Panc1 (cell line): ENCODE data around the gene PLEKHF1. TPM values are rescaled to one million over a fixed set of nuclear protein-coding genes. Genes with fewer than 3 reads are reported as not detected.

Source experiments
- ATAC-seq: fragments of 200-7000 bp; cut with Tn5 transposase; 2 replicates; pipeline ENCODE4 v1.9.1; 2020; ENCODE audit warnings: mild to moderate bottlenecking, moderate library complexity
- BruUV-seq: library from RNA; stranded (reverse); fragments of 400-500 nt; replicated peaks from 2 replicates; lab custom pipeline; 2021; lab: Mats Ljungman, UMichigan
- CTCF ChIA-PET: fragments of 300-600 bp; sonication (Branson Sonifier 250); formaldehyde crosslinking; loops from one replicate; lab custom pipeline; 2022; ENCODE audit warnings: antibody characterized with exemption; lab: Charles Lee
- POLR2A ChIA-PET: fragments of 300-600 bp; sonication (Branson Sonifier 250); formaldehyde crosslinking; loops from one replicate; lab custom pipeline; 2022; ENCODE audit warnings: antibody characterized with exemption; lab: Charles Lee
- DNase-seq: peaks from one replicate; pipeline ENCODE4 v3.0.0-alpha.2; 2010; ENCODE audit warnings: low read depth, low spot score
- H3K27ac ChIP-seq: 2 replicates; pipeline ENCODE4 v1.5.1; 2011; ENCODE audit warnings: mild to moderate bottlenecking, low read length, inconsistent platforms
- H3K27me3 ChIP-seq: fragments of 200-500 bp; sonication (Bioruptor generic); 2 replicates; pipeline ENCODE4 v1.6.0; 2014; ENCODE audit warnings: low read length, inconsistent platforms; ENCODE audit not compliant: control insufficient read depth, insufficient read depth
- H3K36me3 ChIP-seq: fragments of 200-500 bp; sonication (Bioruptor generic); 2 replicates; pipeline ENCODE4 v1.5.1; 2014; ENCODE audit warnings: inconsistent platforms, mild to moderate bottlenecking, low read length, moderate library complexity; ENCODE audit not compliant: control insufficient read depth, insufficient read depth
- H3K4me1 ChIP-seq: 2 replicates; pipeline ENCODE4 v1.5.1; 2011; ENCODE audit warnings: inconsistent platforms, mild to moderate bottlenecking, low read length, moderate library complexity; ENCODE audit not compliant: control insufficient read depth, insufficient read depth
- H3K4me3 ChIP-seq, 2 experiments: 2 replicates each; pipeline ENCODE4 v1.5.1; 2011 to 2012; ENCODE audit warnings: low read depth in 2 of 2, low read length in 2 of 2, mild to moderate bottlenecking in 2 of 2, inconsistent platforms in 1 of 2, moderate library complexity in 1 of 2
- H3K9me3 ChIP-seq: fragments of 200-500 bp; sonication (Bioruptor generic); 2 replicates; pipeline ENCODE4 v1.5.1; 2014; ENCODE audit warnings: low read depth, mild to moderate bottlenecking, inconsistent platforms, low read length, moderate library complexity; ENCODE audit not compliant: control insufficient read depth, insufficient read depth
- CTCF ChIP-seq: fragments of 450-650 bp; IDR thresholded peaks from 2 replicates; pipeline ENCODE4 v1.5.1; 2017; ENCODE audit warnings: mild to moderate bottlenecking
- POLR2AphosphoS5 ChIP-seq: IDR thresholded peaks from 2 replicates; pipeline ENCODE4 v1.6.1; 2012; ENCODE audit warnings: mild to moderate bottlenecking, low read depth, low read length, moderate library complexity
- REST ChIP-seq, 2 experiments: IDR thresholded peaks; 2 replicates each; pipeline ENCODE4 v1.6.1; 2011 to 2012; ENCODE audit warnings: low read depth in 2 of 2, control low read depth in 1 of 2, low read length in 1 of 2, mild to moderate bottlenecking in 1 of 2, moderate library complexity in 1 of 2; ENCODE audit not compliant: insufficient read depth in 1 of 2
- SIN3A ChIP-seq: IDR thresholded peaks from 2 replicates; pipeline ENCODE4 v1.6.1; 2012; ENCODE audit warnings: low read depth, mild to moderate bottlenecking, low read length, moderate library complexity, borderline replicate concordance; ENCODE audit not compliant: insufficient read depth
- TCF7L2 ChIP-seq: IDR thresholded peaks from 2 replicates; pipeline ENCODE4 v1.6.1; 2011; ENCODE audit warnings: mild to moderate bottlenecking, low read depth, low read length, inconsistent platforms
- in situ Hi-C: cut with HindIII; loops from 2 replicates; pipeline ENCODE4 v1.10.0; 2016; ENCODE audit warnings: low sequenced_read_pairs, low pct_unique_long_range_greater_than_20kb
- intact Hi-C: fragments of 100-400 bp; cut with micrococcal nuclease; formaldehyde crosslinking; loops from one replicate; pipeline ENCODE4 v1.10.0; 2022; ENCODE audit not compliant: unreplicated experiment
- total RNA-seq: library from RNA; stranded (reverse); gene quantifications from one replicate; pipeline ENCODE4 v1.2.1, GENCODE V29; 2021; ENCODE audit not compliant: unreplicated experiment

PLEKHF1 gene
- total RNA-seq, 1 experiment from 2014 or later, result 22.4 TPM

DNA sequence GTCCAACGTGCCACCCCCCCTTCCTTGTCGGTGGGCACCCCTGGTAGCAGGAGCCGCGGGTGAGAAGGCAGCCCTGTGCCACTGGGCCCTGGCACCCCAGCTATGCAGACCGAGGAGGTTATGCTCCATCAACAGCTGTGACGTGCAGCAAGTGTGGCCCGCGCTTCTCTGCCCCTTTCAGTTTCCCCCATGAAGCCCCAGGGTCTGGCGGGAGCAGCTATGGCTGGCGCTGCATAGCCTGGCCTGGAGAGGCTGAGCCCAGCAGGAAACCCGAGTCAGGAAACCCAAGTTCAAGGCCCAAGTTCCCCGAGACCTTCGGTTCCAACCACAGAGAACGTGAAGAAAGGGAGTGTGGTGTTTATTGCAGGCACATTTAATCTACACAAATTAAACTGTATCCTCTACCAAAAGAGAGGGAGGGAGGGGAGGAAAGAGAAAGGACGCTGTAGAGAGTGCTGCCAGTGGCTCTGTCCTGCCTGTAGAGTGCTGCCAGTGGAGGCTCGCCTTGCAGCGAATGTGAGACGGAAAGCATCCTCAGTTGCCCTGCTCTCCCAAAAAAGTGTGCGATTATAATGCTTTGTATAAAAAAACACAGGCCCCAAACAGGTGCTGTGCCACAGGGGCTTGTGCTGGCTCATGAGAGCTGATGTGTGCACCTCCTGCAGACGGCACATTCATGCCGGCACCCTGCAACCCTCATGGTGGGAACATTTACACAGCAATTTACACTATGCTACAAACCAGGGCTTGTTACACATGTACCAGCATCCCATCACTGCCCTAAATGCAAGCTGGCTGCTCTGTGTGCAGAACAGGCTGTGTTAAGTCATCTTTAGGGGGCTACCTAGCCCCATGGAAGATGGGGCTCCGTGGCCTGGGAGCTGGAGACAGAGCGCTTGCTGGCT is 42.8 kb upstream of the PLEKHF1 start:
- TF ChIP-seq REST (IDR thresholded peaks at IDR 0.05; ENCODE audit: insufficient read depth in 1 of 2, low read depth in 2 of 2, low read length in 1 of 2) (peak; percentile 59 to 62; a peak in 2 of 4 replicates), SIN3A (no peak)

DNA sequence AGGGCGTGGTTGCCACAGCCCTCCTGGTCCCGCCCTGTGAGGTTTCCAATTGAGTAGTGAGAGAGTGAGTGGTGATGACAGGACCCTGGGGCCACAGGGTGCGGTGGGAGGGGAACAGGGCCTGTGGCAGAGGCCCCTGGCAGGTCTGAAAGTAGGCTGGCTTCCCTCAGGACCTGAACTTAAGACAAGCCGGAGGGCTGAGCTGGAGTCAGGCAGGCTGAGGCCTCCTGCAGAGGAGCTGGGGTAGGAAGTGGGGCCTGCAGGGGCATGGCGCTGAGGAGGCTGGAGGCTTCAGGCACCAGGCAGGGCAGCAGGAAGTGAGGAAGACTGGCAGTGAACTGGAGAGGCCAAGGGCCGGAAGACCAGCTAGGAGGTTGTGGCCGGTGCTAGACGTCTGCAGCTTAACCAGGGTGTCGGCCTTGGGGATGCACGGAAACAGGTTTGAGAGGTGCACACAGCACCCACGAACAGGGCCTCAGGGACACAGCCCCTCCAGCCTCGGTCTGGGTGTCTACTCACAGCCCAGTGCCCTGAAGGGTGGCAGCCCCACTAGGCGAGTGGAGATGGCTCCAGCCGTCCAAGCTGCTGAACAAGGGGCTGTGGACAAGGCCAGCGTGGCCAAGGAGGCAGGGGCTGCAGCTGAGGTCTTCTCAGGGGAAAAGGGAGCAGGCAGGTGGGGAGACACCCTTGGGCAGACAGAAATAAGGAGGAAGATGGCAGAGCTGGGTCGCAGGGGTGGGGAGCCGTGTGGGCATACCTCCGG is 41.4 kb upstream of the PLEKHF1 start:
- intact Hi-C loops, result no loop called here
- POLR2A ChIA-PET, result no interaction called here
- H3K36me3 ChIP-seq, result no peaks in the 10 kb centered on the region

More for the DNA sequence above, 42.8 kb upstream of the PLEKHF1 start:
- Histone ChIP-seq H3K27me3 (no peaks in the 10 kb centered on the region), H3K36me3 (no peaks in the 10 kb centered on the region), H3K4me1 (no peaks in the 10 kb centered on the region), H3K9me3 (no peaks in the 10 kb centered on the region), H3K27ac (no peak overlapping the region), H3K4me3 (no peak overlapping the region)
- CTCF ChIA-PET, result no interaction called here
- in situ Hi-C loops (no loop called here), intact Hi-C loops (no loop called here)
- BruUV-seq, result no TSS peak
- ATAC-seq, result peak; percentile 66; the same call in 1 of the 2 replicates
- POLR2A ChIA-PET, result no interaction called here
- DNase-seq, result no peak

More for the DNA sequence above, 41.4 kb upstream of the PLEKHF1 start:
- no peak overlapping the region for H3K27ac ChIP-seq
- no peaks in the 10 kb centered on the region for H3K27me3 ChIP-seq
- no peak for TF ChIP-seq POLR2AphosphoS5
- TF ChIP-seq TCF7L2, result no peak
- TF ChIP-seq REST (IDR thresholded peaks at IDR 0.05; ENCODE audit: insufficient read depth in 1 of 2, low read depth in 2 of 2, low read length in 1 of 2), result no peak
- no peak for TF ChIP-seq SIN3A
- TF ChIP-seq CTCF, result no peak
- no peaks in the 10 kb centered on the region for H3K4me1 ChIP-seq
- CTCF ChIA-PET, result no interaction called here
- DNase-seq (no peak), ATAC-seq (no peak)
- H3K9me3 ChIP-seq, result no peaks in the 10 kb centered on the region
- H3K4me3 ChIP-seq, result no peak overlapping the region
- BruUV-seq, result no TSS peak
- in situ Hi-C loops, result no loop called here
